Spleen (tissue), 7 donors: Measurements from ENCODE around the gene PLEKHA1.

Source experiments
- CTCF ChIP-seq, 11 experiments: fragments of 200-600 bp in 7 of 11; fragments of 450-650 bp in 4 of 11; sonication (generic) in 4 of 11; IDR thresholded peaks in 8 of 11; conservative IDR thresholded peaks in 3 of 11; 1 replicate in 7 of 11; 2 replicates in 4 of 11; pipeline versions ENCODE4 v1.4.0 to v1.8.0; 2016 to 2021; ENCODE audit warnings: antibody characterized with exemption in 11 of 11, inconsistent platforms in 4 of 11, mild to moderate bottlenecking in 1 of 11
- POLR2A ChIP-seq, 3 donors: fragments of 450-650 bp; IDR thresholded peaks; one replicate each; pipeline ENCODE4 v1.5.1; 2017; ENCODE audit warnings: antibody characterized with exemption in 3 of 3, mild to moderate bottlenecking in 1 of 3
- POLR2AphosphoS5 ChIP-seq, 3 donors: sonication (generic); formaldehyde crosslinking; IDR thresholded peaks; one replicate each; pipeline ENCODE4 v1.5.1; 2017; ENCODE audit warnings: antibody characterized with exemption in 3 of 3
- donor health status: DM: no; HTN: no; CAD: no; lungs with moderate emphysema.
- donor health status: DM: no; HTN: no; CAD: no.
- donor health status: DM: no; HTN: no; CAD: no.

GRCh38 chr10:122343135-122343800 lies 31.2 kb upstream of the PLEKHA1 start:
- no peak for TF ChIP-seq CTCF (IDR thresholded peaks at IDR 0.05 in 8 of 11, conservative IDR thresholded peaks at IDR 0.05 in 3 of 11)
- no peak for TF ChIP-seq POLR2AphosphoS5 (IDR thresholded peaks at IDR 0.05)
- TF ChIP-seq POLR2A (IDR thresholded peaks at IDR 0.05): no peak
